Tibial artery (tissue), 4 donors: ENCODE results near the gene ABCC9.
"Not testable (repeated sequence)": the region's sequence is repeated elsewhere in the genome, so short reads cannot be mapped to it uniquely, and the experiment has no call there.

ENCODE experiments used
- DNase-seq, 2 donors: peaks; one replicate each; pipeline ENCODE4 v3.0.0-alpha.2; 2019
- H3K27ac ChIP-seq, 2 donors: fragments of 200-600 bp; sonication (generic) in 1 of 2; 1 replicate in 1 of 2; 2 replicates in 1 of 2; pipeline ENCODE4 v1.5.1; 2018 to 2019; ENCODE audit warnings: mild to moderate bottlenecking in 1 of 2
- H3K27me3 ChIP-seq, 2 donors: fragments of 200-600 bp; sonication (generic) in 1 of 2; one replicate each; pipeline versions ENCODE4 v1.5.1 to v1.6.0; 2016 to 2019
- H3K36me3 ChIP-seq, 3 donors: fragments of 200-600 bp; sonication (generic) in 2 of 3; one replicate each; pipeline ENCODE4 v1.5.1; 2016 to 2019; ENCODE audit warnings: mild to moderate bottlenecking in 2 of 3
- H3K4me1 ChIP-seq, 4 donors: fragments of 200-600 bp; sonication (generic) in 2 of 4; 1 replicate in 3 of 4; 2 replicates in 1 of 4; pipeline ENCODE4 v1.5.1; 2016 to 2019
- H3K4me3 ChIP-seq, 2 donors: fragments of 200-600 bp; sonication (generic) in 1 of 2; 1 replicate in 1 of 2; 2 replicates in 1 of 2; pipeline ENCODE4 v1.5.1; 2018 to 2019; ENCODE audit warnings: mild to moderate bottlenecking in 2 of 2
- H3K9me3 ChIP-seq, 3 donors: fragments of 200-600 bp; sonication (generic) in 1 of 3; one replicate each; pipeline ENCODE4 v1.5.1; 2016 to 2019
- CTCF ChIP-seq, 2 experiments: fragments of 200-600 bp in 1 of 2; fragments of 450-650 bp in 1 of 2; IDR thresholded peaks; one replicate each; pipeline ENCODE4 v1.5.1; 2017 to 2019; ENCODE audit warnings: antibody characterized with exemption in 2 of 2, mild to moderate bottlenecking in 1 of 2, moderate library complexity in 1 of 2
- intact Hi-C: fragments of 100-400 bp; cut with DNase I; formaldehyde crosslinking; loops from one replicate; pipeline ENCODE4 v1.15.0; 2023; ENCODE audit warnings: low total_unique reads

ABCC9 gene

DNA sequence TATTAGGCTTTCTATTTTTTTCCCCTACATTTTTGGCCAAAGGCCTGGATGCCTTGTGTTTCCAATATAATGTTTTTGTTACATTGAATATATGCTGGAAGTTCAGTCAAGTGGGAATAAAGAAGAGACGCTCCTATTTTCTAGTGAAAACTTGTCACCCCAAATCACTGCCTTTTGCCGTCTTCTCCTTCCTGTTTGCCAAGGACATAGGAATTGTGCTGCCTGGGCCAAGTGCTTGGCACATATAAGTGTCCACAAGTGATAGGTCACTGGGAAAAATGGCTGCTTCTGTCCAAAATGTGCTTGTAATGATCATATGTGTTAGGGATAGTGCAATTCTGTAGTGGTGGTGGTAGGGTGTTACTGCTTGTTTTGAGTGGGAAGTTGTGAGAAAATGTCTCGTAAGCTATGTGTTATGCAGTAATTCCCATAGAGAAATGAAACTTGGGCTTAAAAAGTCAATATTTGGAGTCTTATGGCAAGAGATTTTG lies 155.1 kb downstream of the ABCC9 start:
- intact Hi-C loops = no loop called here
- Histone ChIP-seq H3K36me3 (no peaks in the 10 kb centered on the region), H3K27ac (peak overlapping the region; percentile 47 to 61), H3K4me1 (peaks cover 0 to 24% (median 4%) of the 10 kb centered on the region in 4 donors), H3K27me3 (no peaks in the 10 kb centered on the region), H3K9me3 (no peaks in the 10 kb centered on the region), H3K4me3 (no peak overlapping the region)
- DNase-seq = no peak
- no peak for TF ChIP-seq CTCF (IDR thresholded peaks at IDR 0.05)

DNA sequence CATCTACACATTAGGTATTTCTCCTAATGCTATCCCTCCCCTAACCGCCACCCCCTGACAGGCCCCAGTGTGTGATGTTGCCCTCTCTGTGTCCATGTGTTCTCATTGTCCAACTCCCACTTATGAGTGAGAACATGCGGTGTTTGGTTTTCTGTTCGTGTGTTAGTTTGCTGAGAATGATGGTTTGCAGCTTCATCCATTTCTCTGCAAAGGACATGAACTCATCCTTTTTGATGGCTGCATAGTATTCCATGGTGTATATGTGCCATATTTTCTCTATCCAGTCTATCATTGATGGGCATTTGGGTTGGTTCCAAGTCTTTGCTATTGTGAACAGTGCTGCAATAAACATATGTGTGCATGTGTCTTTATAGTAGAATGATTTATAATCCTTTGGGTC lies 158.5 kb downstream of the ABCC9 start:
- H3K36me3 ChIP-seq, H3K27me3 ChIP-seq, intact Hi-C loops, H3K9me3 ChIP-seq, DNase-seq, H3K4me3 ChIP-seq, H3K27ac ChIP-seq: not testable (repeated sequence)
- H3K4me1 ChIP-seq = peaks cover 0 to 15% (median 4%) of the 10 kb centered on the region in 4 donors

DNA sequence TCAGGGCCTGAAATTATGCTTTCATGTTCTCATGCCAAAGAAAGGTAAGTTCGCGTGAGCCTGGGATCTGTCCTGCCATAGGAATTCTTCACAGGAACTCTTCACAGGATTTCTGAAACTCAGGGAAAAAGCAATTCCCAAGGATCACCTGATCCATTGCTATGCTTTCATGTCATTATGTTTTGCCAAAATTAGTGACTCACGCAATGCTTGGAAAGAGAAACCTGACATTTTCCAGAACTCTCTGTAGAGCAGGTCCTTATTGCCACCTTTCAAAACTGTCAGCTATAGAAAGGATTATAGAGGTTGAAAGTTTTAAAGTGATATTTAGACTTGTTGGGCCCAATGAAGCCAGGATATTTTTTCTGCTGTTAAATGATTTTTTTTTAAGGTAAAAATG lies 160.4 kb downstream of the ABCC9 start:
- no peaks in the 10 kb centered on the region for H3K36me3 ChIP-seq
- no peak overlapping the region for H3K4me3 ChIP-seq
- intact Hi-C loops = no loop called here
- no peaks in the 10 kb centered on the region for H3K9me3 ChIP-seq
- no peak overlapping the region for H3K27ac ChIP-seq
- DNase-seq = no peak
- TF ChIP-seq CTCF (IDR thresholded peaks at IDR 0.05) = no peak
- no peaks in the 10 kb centered on the region for H3K27me3 ChIP-seq
- peaks cover 0 to 9% (median 0%) of the 10 kb centered on the region in 4 donors for H3K4me1 ChIP-seq

DNA sequence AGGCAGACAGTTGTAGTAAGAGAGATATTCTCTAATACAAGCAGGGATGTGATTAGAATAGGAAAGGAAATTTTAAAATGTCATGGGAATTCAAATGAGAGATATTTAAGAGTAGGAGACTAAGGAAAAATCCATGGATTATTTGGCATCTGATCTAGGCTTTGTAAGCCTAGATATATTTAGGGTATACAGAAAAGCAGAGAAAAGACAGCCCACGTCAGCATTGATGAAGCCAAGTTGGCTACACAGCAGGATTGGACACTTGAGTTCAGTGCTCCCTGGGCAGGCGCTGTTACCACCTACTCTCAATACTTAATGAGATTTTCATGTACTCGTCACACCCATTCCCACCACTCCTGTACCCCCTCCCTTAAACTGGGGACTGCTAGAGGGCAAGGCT lies 165.1 kb downstream of the ABCC9 start:
- TF ChIP-seq CTCF (IDR thresholded peaks at IDR 0.05) = no peak
- intact Hi-C loops = loop anchor here (5.0 kb wide), 1 partner anchor 46 kb away; no protein-coding TSS in a partner anchor

DNA sequence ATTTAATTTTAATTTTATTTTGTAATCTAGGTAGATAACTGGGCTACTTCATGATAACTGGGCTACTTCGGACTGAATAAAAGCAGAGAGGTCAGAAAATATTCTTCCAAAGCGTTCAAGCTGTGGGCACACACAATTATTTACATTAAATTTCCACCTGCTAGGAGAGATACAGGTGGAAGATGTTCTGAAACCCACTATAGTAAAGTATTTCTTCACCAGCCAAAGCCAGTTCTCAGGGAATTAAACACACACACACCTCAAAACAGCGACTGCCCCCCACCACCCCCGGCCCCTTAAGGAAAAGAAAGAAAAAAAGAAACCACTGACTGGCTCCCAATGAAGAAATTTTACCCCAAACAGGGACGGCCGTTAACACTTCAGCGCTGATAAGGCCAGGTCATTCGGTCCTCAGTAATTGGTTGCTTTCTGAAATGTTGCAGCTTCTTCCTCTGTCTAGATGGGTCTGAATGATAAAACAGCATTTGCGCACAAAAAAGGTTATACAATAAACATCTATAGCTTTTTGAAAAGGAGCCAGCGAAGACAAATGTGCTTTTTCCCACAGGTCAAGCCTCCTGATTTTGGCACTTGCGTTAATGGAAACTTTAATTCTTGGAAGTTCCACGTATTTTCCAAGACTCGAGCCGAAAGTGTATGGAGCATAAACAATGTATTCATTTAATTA lies 165.9 kb downstream of the ABCC9 start:
- Histone ChIP-seq H3K4me1 (peaks cover 0 to 21% (median 2%) of the 10 kb centered on the region in 4 donors), H3K27ac (peak overlapping the region; percentile 86 to 89), H3K4me3 (peak overlapping the region; percentile 68 to 84), H3K36me3 (no peaks in the 10 kb centered on the region), H3K27me3 (no peaks in the 10 kb centered on the region), H3K9me3 (no peaks in the 10 kb centered on the region)
- intact Hi-C loops = loop anchor here (5.0 kb wide), 1 partner anchor 47 kb away; no protein-coding TSS in a partner anchor
- DNase-seq = no peak
- TF ChIP-seq CTCF (IDR thresholded peaks at IDR 0.05) = no peak

More for the DNA sequence above, 165.1 kb downstream of the ABCC9 start:
- Histone ChIP-seq H3K27ac (peak overlapping the region; percentile 86 to 89), H3K4me1 (peaks cover 0 to 21% (median 2%) of the 10 kb centered on the region in 4 donors), H3K27me3 (no peaks in the 10 kb centered on the region), H3K36me3 (no peaks in the 10 kb centered on the region), H3K9me3 (no peaks in the 10 kb centered on the region), H3K4me3 (no peak overlapping the region)
- DNase-seq = no peak

DNA sequence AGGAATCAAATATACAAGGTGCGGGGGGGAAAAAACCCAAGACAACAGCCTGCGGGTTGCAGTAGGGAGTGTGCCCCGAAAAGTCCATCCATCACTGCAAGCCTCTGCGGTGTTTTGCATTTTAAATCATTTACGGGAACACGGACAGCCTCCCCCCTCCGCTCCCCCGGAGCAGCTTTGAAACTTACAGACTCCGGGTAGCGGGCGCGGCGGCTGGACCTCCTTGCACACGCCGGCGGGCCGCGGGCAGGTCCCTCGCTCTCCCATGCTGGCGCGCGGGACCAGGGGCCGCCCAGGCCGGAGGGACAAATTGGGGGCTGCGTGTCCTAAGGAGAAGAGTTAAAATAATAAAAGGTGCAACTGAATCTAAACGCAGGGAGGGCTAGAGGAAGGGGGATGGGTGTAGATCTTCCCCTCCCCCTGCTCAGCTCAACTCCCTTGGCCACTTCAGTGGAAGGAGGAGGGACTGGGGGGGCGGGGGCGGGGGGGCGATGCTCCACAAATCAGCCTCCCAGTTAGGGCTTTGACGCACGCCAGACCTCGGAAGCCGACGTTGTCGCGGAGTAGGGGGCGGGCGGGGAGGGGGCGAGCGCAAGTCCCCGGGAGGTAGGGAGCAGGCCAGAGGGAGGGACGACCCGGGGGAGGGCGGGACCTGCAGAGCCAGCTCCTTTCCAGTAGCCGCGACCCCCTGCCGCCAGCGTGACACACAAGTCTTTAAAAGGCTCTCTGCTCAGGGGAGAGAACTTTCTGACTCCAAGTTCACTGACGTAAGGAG lies 166.7 kb downstream of the ABCC9 start, which contains the start of gene KCNJ8:
KCNJ8 (minus strand) TSS at position 349 of the 775 bp plus-strand sequence. CDS start 1,090 bp downstream, outside the sequence.
- H3K27me3 ChIP-seq = no peaks in the 10 kb centered on the region
- TF ChIP-seq CTCF (IDR thresholded peaks at IDR 0.05) = no peak
- no peaks in the 10 kb centered on the region for H3K36me3 ChIP-seq
- peak; percentile 77 to 94 for DNase-seq
- peaks cover 0 to 21% (median 2%) of the 10 kb centered on the region in 4 donors for H3K4me1 ChIP-seq
- no peaks in the 10 kb centered on the region for H3K9me3 ChIP-seq
- intact Hi-C loops = loop anchor here (5.0 kb wide), 2 partner anchors 48 to 168 kb away; partner anchors contain the start of gene ABCC9
- peak within 1 kb of the TSS; percentile 86 to 89 for H3K27ac ChIP-seq
- peak within 1 kb of the TSS; percentile 68 to 84 for H3K4me3 ChIP-seq
